Spleen (tissue), 7 donors: ENCODE data around the gene ERCC4.

Source experiments
- POLR2A ChIP-seq, 3 donors: fragments of 450-650 bp; IDR thresholded peaks; one replicate each; pipeline ENCODE4 v1.5.1; 2017; ENCODE audit warnings: antibody characterized with exemption in 3 of 3, mild to moderate bottlenecking in 1 of 3
- TF ChIP-seq, protein P1 (sequence below), 11 experiments: fragments of 200-600 bp in 7 of 11; fragments of 450-650 bp in 4 of 11; sonication (generic) in 4 of 11; IDR thresholded peaks in 8 of 11; conservative IDR thresholded peaks in 3 of 11; 1 replicate in 7 of 11; 2 replicates in 4 of 11; pipeline versions ENCODE4 v1.4.0 to v1.8.0; 2016 to 2021; ENCODE audit warnings: antibody characterized with exemption in 11 of 11, inconsistent platforms in 4 of 11, mild to moderate bottlenecking in 1 of 11
- donor health status: DM: no; HTN: no; CAD: no; lungs with moderate emphysema.
- donor health status: DM: no; HTN: no; CAD: no.
- donor health status: DM: no; HTN: no; CAD: no.

DNA sequence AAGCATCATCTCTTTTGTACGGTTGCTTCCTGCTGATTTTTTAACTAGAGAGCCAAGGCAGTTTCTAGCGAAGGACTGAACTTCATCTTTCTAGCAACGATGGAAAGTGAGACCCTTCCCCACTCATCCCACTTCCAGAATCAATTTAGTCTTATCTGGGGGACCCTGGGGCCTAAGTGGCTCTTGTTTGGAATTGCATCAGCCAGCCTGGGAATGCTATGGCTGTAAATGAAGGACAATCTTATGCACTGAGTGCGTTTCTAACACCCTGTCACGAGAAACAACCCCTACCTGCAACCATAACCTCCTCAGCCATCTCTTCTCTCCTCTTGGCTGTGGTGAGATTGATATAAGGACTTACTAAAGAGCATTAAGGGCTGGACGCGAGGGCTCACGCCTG is 64.8 kb downstream of the ERCC4 start:
- TF ChIP-seq, protein P1, sequence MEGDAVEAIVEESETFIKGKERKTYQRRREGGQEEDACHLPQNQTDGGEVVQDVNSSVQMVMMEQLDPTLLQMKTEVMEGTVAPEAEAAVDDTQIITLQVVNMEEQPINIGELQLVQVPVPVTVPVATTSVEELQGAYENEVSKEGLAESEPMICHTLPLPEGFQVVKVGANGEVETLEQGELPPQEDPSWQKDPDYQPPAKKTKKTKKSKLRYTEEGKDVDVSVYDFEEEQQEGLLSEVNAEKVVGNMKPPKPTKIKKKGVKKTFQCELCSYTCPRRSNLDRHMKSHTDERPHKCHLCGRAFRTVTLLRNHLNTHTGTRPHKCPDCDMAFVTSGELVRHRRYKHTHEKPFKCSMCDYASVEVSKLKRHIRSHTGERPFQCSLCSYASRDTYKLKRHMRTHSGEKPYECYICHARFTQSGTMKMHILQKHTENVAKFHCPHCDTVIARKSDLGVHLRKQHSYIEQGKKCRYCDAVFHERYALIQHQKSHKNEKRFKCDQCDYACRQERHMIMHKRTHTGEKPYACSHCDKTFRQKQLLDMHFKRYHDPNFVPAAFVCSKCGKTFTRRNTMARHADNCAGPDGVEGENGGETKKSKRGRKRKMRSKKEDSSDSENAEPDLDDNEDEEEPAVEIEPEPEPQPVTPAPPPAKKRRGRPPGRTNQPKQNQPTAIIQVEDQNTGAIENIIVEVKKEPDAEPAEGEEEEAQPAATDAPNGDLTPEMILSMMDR (IDR thresholded peaks at IDR 0.05 in 8 of 11, conservative IDR thresholded peaks at IDR 0.05 in 3 of 11) = no peak
- no peak for TF ChIP-seq POLR2A (IDR thresholded peaks at IDR 0.05)
